Measurements from ENCODE around the gene WNT5B.

Gene WNT5B

DNA sequence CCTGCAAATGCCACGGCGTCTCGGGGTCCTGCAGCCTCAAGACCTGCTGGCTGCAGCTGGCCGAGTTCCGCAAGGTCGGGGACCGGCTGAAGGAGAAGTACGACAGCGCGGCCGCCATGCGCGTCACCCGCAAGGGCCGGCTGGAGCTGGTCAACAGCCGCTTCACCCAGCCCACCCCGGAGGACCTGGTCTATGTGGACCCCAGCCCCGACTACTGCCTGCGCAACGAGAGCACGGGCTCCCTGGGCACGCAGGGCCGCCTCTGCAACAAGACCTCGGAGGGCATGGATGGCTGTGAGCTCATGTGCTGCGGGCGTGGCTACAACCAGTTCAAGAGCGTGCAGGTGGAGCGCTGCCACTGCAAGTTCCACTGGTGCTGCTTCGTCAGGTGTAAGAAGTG lies 16.8 kb downstream of the WNT5B start:
- no peak overlapping the region for H3K9ac ChIP-seq (ENCODE audit: low read depth, low read length)
- no peak overlapping the region for H3K4me3 ChIP-seq (ENCODE audit: low read length)
- no peak overlapping the region for H3K27ac ChIP-seq (ENCODE audit: low read length)
- H3K27me3 ChIP-seq (ENCODE audit: insufficient read depth, low read length), result no peaks in the 10 kb centered on the region; the same call in 1 of the 2 replicates
- H3K4me1 ChIP-seq (ENCODE audit: insufficient read depth, low read length), result no peaks in the 10 kb centered on the region; the same call in 1 of the 2 replicates
- no peaks in the 10 kb centered on the region for H3K36me3 ChIP-seq (ENCODE audit: insufficient read depth, low read depth, low read length)
- H3K9me3 ChIP-seq (ENCODE audit: insufficient read depth, low read depth, low read length), result no peaks in the 10 kb centered on the region

DNA sequence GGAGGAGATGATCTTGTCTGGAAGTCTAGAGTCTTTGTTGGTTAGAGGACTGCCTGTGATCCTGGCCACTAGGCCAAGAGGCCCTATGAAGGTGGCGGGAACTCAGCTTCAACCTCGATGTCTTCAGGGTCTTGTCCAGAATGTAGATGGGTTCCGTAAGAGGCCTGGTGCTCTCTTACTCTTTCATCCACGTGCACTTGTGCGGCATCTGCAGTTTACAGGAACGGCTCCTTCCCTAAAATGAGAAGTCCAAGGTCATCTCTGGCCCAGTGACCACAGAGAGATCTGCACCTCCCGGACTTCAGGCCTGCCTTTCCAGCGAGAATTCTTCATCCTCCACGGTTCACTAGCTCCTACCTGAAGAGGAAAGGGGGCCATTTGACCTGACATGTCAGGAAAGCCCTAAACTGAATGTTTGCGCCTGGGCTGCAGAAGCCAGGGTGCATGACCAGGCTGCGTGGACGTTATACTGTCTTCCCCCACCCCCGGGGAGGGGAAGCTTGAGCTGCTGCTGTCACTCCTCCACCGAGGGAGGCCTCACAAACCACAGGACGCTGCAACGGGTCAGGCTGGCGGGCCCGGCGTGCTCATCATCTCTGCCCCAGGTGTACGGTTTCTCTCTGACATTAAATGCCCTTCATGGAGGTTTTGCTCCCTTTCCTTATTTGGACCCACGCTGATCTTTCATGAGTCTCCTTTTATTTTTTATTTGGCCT lies 17.7 kb downstream of the WNT5B start:
- Histone ChIP-seq H3K9me3 (ENCODE audit: insufficient read depth, low read depth, low read length) (no peaks in the 10 kb centered on the region), H3K4me1 (ENCODE audit: insufficient read depth, low read length) (no peaks in the 10 kb centered on the region; the same call in 1 of the 2 replicates), H3K27me3 (ENCODE audit: insufficient read depth, low read length) (no peaks in the 10 kb centered on the region; the same call in 1 of the 2 replicates), H3K36me3 (ENCODE audit: insufficient read depth, low read depth, low read length) (no peaks in the 10 kb centered on the region), H3K4me3 (ENCODE audit: low read length) (no peak overlapping the region), H3K9ac (ENCODE audit: low read depth, low read length) (no peak overlapping the region), H3K27ac (ENCODE audit: low read length) (no peak overlapping the region)

DNA sequence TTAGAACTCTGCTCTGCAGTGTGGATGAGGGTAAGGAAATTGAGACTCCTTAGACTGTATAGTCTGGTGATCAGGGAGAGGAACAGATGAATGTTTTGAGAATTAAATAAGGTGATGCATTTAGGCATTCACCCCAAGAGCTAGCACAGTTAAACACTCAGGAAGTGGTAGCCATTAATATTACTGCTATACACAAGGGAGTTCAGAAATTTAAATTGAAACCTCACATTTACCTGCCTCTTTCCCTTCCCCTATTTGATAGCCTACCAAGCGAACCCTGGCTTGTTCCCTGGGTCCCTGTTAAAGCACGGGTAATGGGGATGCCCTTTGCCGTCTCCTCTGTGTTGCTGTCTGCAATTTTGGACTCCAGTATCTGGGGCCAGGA lies 18.2 kb downstream of the WNT5B start:
- Histone ChIP-seq H3K27ac (ENCODE audit: low read length) (no peak overlapping the region), H3K4me3 (ENCODE audit: low read length) (no peak overlapping the region), H3K9me3 (ENCODE audit: insufficient read depth, low read depth, low read length) (no peaks in the 10 kb centered on the region), H3K9ac (ENCODE audit: low read depth, low read length) (no peak overlapping the region), H3K4me1 (ENCODE audit: insufficient read depth, low read length) (no peaks in the 10 kb centered on the region; the same call in 1 of the 2 replicates), H3K36me3 (ENCODE audit: insufficient read depth, low read depth, low read length) (no peaks in the 10 kb centered on the region), H3K27me3 (ENCODE audit: insufficient read depth, low read length) (no peaks in the 10 kb centered on the region; the same call in 1 of the 2 replicates)

DNA sequence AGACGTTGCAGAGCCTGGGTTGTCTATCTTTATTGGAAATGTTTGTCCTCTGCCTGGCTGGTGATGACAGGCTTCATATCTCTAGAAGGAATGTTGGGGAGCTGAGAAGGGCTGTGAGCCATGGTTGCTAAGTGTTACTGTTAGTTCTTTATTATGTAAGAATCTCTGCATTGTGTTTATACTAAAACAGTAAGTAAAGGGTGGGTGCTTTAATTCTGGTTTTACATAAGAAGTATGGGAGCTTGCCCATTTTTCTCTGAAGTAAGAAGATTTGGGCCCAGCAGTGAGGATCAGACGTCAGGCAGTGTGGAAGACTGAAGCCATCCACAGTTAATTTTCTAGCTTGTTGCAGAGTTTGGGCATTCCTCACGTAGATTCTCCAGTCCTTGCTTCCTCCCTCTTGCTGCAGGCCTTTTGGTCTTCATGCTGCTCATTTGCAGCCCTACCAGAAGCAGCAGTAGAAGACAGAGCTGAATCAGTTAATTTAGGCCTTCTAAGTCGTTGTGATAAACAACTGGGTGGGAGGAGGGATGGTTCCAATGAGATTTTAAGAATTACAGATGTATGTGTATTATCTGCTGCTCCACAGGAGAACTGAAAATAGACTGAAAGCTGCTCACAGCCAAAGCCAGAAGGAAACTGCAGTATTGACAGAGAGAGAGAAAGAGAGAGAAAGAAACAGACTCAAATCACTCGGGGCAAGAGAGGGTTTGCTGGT lies 21.4 kb downstream of the WNT5B start:
- H3K27ac ChIP-seq (ENCODE audit: low read length), result no peak overlapping the region
- H3K4me3 ChIP-seq (ENCODE audit: low read length), result no peak overlapping the region
- H3K36me3 ChIP-seq (ENCODE audit: insufficient read depth, low read depth, low read length), result no peaks in the 10 kb centered on the region
- H3K27me3 ChIP-seq (ENCODE audit: insufficient read depth, low read length), result no peaks in the 10 kb centered on the region; the same call in 1 of the 2 replicates
- H3K9ac ChIP-seq (ENCODE audit: low read depth, low read length), result no peak overlapping the region
- H3K9me3 ChIP-seq (ENCODE audit: insufficient read depth, low read depth, low read length), result no peaks in the 10 kb centered on the region
- H3K4me1 ChIP-seq (ENCODE audit: insufficient read depth, low read length), result no peaks in the 10 kb centered on the region; the same call in 1 of the 2 replicates

DNA sequence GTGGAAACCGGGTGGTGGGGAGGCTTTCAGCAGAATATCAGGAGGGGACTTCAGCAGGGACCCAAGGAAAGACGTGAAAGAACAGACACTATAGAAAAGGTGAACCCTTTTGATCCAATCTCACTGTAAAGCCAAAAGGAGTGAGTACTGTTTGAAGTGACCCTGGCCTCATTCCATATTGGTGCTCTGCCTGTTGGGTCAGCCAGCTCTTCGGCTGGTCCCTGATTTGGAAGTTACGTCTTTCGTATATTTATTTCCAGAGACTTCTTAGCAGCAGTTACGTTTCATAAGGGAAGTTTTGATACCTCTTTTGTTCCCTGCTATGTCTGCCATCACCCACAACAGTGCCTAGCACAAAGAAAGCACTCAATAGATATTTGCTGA lies 21.9 kb downstream of the WNT5B start:
- Histone ChIP-seq H3K27me3 (ENCODE audit: insufficient read depth, low read length) (no peaks in the 10 kb centered on the region; the same call in 1 of the 2 replicates), H3K4me1 (ENCODE audit: insufficient read depth, low read length) (no peaks in the 10 kb centered on the region; the same call in 1 of the 2 replicates), H3K27ac (ENCODE audit: low read length) (no peak overlapping the region), H3K9me3 (ENCODE audit: insufficient read depth, low read depth, low read length) (no peaks in the 10 kb centered on the region), H3K9ac (ENCODE audit: low read depth, low read length) (no peak overlapping the region), H3K36me3 (ENCODE audit: insufficient read depth, low read depth, low read length) (no peaks in the 10 kb centered on the region), H3K4me3 (ENCODE audit: low read length) (no peak overlapping the region)

DNA sequence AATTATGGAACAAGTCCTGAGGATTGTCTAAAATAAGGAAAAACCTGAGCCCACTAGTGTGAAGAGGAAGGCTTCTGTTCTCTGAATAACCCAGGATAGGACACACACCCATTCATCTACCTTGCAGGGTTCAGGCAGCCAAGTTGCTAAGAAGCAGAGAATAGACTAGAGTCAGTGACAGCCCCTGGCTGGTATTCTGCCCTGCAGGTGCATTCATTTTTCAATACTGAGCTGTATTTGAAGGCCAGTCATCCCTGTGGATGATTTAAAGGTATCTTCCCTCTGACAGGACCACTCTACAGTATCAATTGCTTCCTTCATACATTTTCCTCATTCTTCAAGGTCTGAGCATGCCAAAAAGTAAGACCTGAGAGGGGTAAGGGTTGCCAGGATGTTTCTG lies 22.9 kb downstream of the WNT5B start:
- no peaks in the 10 kb centered on the region; the same call in 1 of the 2 replicates for H3K4me1 ChIP-seq (ENCODE audit: insufficient read depth, low read length)
- no peaks in the 10 kb centered on the region for H3K9me3 ChIP-seq (ENCODE audit: insufficient read depth, low read depth, low read length)
- no peaks in the 10 kb centered on the region; the same call in 1 of the 2 replicates for H3K27me3 ChIP-seq (ENCODE audit: insufficient read depth, low read length)
- H3K4me3 ChIP-seq (ENCODE audit: low read length), result no peak overlapping the region
- H3K9ac ChIP-seq (ENCODE audit: low read depth, low read length), result no peak overlapping the region
- no peaks in the 10 kb centered on the region for H3K36me3 ChIP-seq (ENCODE audit: insufficient read depth, low read depth, low read length)
- no peak overlapping the region for H3K27ac ChIP-seq (ENCODE audit: low read length)

DNA sequence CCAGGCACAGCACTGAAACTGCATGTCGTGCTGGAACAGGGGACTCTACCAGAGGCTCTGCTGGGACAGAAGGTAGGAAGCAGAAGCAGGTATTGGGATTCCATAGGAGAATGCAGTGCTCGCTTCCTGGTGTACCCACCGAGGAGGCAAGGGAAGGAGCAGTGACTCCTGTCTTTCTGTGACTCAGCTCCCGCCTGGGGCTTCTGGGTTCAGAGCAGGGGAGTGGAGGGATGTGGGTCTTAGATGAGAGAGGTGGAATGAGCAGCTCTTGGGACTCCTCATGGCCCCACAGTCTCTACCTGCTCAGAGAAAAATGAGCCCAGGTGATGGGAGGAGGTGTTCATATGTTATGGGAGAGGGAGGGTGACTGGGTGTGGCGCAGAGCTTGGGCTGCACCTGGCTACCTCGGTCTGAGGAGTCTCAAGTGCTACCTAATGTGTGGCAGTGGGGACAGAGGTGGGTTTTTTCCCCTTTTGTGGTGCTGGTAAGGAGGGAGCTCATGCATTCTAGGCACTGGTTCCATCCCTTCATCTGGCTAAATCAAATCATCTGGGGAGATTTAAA lies 26.3 kb downstream of the WNT5B start:
- H3K9me3 ChIP-seq (ENCODE audit: insufficient read depth, low read depth, low read length), result no peaks in the 10 kb centered on the region

DNA sequence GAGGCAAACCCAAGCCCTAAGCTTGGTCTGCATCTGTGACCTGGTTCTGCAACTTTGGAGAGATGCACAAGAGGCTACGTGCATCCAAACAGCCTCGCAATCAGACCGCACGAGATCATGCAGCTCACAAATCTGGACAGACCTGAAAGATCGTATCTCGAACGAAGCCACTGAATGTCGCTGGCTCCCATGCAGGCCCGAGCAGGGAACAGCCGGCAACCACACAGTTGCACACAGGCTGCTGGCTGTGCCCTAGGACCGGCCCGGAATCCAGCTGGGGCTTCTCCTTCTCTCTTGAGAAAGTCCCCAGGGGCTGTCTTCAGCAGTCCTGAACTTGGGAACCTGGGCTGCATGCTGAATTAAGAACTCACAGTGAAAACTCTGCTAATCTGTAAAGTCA lies 27.9 kb downstream of the WNT5B start:
- Histone ChIP-seq H3K9ac (ENCODE audit: low read depth, low read length) (no peak overlapping the region), H3K4me3 (ENCODE audit: low read length) (no peak overlapping the region), H3K27me3 (ENCODE audit: insufficient read depth, low read length) (peaks cover 20% of the 10 kb centered on the region), H3K36me3 (ENCODE audit: insufficient read depth, low read depth, low read length) (no peaks in the 10 kb centered on the region), H3K4me1 (ENCODE audit: insufficient read depth, low read length) (no peaks in the 10 kb centered on the region), H3K9me3 (ENCODE audit: insufficient read depth, low read depth, low read length) (no peaks in the 10 kb centered on the region), H3K27ac (ENCODE audit: low read length) (no peak overlapping the region)

More for the DNA sequence above, 26.3 kb downstream of the WNT5B start:
- Histone ChIP-seq H3K27ac (ENCODE audit: low read length) (no peak overlapping the region), H3K4me1 (ENCODE audit: insufficient read depth, low read length) (no peaks in the 10 kb centered on the region; the same call in 1 of the 2 replicates), H3K4me3 (ENCODE audit: low read length) (no peak overlapping the region), H3K27me3 (ENCODE audit: insufficient read depth, low read length) (peaks cover 9% of the 10 kb centered on the region), H3K36me3 (ENCODE audit: insufficient read depth, low read depth, low read length) (no peaks in the 10 kb centered on the region), H3K9ac (ENCODE audit: low read depth, low read length) (no peak overlapping the region)

DNA sequence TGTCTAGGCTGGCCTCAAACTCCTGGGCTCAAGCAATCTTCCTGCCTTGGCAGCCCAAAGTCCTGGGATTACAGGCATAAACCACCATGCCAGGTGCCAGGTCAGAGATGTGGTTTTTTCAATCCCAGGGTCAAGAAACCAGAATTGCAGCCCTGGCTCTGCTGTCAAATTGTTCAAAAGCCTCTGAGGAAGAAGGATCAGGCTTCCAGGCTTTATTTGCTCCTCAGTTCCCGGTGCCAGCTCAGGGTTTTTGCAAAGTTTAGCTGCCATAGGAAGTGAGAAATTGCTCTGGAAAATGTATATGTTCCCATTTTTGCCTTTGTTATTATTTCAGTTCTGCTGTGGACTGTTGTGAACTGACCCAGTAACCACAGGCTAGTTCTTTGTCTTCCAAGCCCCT lies 28.7 kb downstream of the WNT5B start:
- H3K36me3 ChIP-seq (ENCODE audit: insufficient read depth, low read depth, low read length), result no peaks in the 10 kb centered on the region

DNA sequence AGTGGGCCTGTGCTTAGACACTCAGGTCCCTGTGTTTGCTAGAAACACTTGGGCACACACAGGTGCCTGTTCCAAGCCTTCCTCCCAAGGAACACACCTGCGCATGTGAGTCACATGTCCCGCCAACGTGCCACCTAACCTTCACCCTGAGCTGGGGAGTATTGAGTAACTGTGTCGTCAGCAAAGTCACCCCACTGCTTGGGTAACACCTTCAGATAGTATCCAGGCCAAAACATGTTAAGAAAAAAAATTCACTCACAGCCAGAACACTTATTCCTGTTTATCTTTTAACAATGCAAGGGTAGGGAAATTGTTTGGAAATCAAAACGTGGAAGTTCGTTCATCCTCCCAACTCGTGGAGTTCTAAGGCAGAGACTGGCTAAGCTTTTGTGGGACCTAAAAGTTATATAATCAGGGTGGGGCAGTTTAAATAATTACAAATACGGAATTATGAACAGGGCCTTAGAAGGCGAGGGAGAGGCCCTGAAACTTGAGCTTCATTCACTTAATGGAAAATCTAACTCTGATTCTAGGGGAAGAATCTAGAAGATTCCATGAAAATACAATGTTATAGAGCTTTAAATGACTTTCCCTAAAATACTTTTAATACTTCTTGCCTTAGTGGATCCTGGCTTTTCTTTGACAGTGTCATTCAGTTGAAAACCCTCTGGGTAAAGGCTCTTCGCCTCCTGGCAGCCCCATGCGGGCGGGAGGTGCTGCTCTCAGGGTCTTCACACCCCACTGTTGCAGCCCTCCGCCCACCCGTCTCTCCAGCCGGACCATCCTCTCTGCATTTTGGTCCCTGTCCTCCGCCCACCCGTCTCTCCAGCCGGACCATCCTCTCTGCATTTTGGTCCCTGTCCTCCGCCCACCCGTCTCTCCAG lies 31.5 kb downstream of the WNT5B start:
- Histone ChIP-seq H3K27ac (ENCODE audit: low read length) (no peak overlapping the region), H3K9me3 (ENCODE audit: insufficient read depth, low read depth, low read length) (no peaks in the 10 kb centered on the region), H3K4me3 (ENCODE audit: low read length) (peak overlapping the region; percentile 14; the same call in 1 of the 2 replicates), H3K4me1 (ENCODE audit: insufficient read depth, low read length) (no peaks in the 10 kb centered on the region), H3K9ac (ENCODE audit: low read depth, low read length) (no peak overlapping the region), H3K27me3 (ENCODE audit: insufficient read depth, low read length) (peaks cover 40% of the 10 kb centered on the region), H3K36me3 (ENCODE audit: insufficient read depth, low read depth, low read length) (no peaks in the 10 kb centered on the region)

More for the DNA sequence above, 28.7 kb downstream of the WNT5B start:
- Histone ChIP-seq H3K9me3 (ENCODE audit: insufficient read depth, low read depth, low read length) (no peaks in the 10 kb centered on the region), H3K27me3 (ENCODE audit: insufficient read depth, low read length) (peaks cover 20% of the 10 kb centered on the region), H3K4me1 (ENCODE audit: insufficient read depth, low read length) (no peaks in the 10 kb centered on the region), H3K9ac (ENCODE audit: low read depth, low read length) (no peak overlapping the region), H3K27ac (ENCODE audit: low read length) (no peak overlapping the region), H3K4me3 (ENCODE audit: low read length) (no peak overlapping the region)

Data from iPS-20b (cell line).